Astrocyte (in vitro differentiated cells and primary cell): ENCODE results near the gene YIF1B.

ENCODE experiments used
- EZH2 ChIP-seq: IDR thresholded peaks from 2 replicates; pipeline ENCODE4 v1.6.1; 2012; ENCODE audit warnings: mild to moderate bottlenecking, low read length, inconsistent platforms; ENCODE audit not compliant: insufficient read depth
- TF ChIP-seq, protein P1 (sequence below): IDR thresholded peaks from 2 replicates; pipeline ENCODE4 v1.5.1; 2011; ENCODE audit warnings: low read depth, mild to moderate bottlenecking, inconsistent platforms, low read length, moderate library complexity; ENCODE audit not compliant: insufficient read depth

GRCh38 chr19:38277549-38277948, 38.2 kb downstream of the YIF1B start:
- TF ChIP-seq, protein P1, sequence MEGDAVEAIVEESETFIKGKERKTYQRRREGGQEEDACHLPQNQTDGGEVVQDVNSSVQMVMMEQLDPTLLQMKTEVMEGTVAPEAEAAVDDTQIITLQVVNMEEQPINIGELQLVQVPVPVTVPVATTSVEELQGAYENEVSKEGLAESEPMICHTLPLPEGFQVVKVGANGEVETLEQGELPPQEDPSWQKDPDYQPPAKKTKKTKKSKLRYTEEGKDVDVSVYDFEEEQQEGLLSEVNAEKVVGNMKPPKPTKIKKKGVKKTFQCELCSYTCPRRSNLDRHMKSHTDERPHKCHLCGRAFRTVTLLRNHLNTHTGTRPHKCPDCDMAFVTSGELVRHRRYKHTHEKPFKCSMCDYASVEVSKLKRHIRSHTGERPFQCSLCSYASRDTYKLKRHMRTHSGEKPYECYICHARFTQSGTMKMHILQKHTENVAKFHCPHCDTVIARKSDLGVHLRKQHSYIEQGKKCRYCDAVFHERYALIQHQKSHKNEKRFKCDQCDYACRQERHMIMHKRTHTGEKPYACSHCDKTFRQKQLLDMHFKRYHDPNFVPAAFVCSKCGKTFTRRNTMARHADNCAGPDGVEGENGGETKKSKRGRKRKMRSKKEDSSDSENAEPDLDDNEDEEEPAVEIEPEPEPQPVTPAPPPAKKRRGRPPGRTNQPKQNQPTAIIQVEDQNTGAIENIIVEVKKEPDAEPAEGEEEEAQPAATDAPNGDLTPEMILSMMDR: no peak
- no peak for TF ChIP-seq EZH2
